ENCODE data around the gene SMC4.

SMC4 gene

GRCh38 chr3:160475153-160475552 is 75.7 kb downstream of the SMC4 start:
- DNase-seq (ENCODE audit: low read depth in 2 of 2, low spot score in 1 of 2): no peak

DNA sequence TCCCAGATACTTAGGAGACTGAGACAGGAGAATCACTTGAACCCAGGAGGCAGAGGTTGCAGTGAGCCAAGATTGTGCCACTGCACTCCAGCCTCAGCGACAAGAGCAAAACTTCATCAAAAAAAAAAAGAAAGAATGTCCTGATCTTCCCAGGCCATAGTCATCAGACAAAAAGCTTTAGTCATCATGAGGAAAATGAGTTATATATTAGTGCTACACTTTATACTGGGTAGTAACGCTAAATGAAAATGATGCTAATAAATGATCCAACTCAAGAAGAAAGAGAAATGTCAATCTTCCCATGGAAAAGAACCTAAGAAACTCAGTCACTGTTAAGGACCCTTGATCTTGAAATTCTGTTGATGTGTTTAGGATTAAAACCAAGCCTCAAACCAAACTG is 76.4 kb downstream of the SMC4 start:
- no peak for DNase-seq (ENCODE audit: low read depth in 2 of 2, low spot score in 1 of 2)

DNA sequence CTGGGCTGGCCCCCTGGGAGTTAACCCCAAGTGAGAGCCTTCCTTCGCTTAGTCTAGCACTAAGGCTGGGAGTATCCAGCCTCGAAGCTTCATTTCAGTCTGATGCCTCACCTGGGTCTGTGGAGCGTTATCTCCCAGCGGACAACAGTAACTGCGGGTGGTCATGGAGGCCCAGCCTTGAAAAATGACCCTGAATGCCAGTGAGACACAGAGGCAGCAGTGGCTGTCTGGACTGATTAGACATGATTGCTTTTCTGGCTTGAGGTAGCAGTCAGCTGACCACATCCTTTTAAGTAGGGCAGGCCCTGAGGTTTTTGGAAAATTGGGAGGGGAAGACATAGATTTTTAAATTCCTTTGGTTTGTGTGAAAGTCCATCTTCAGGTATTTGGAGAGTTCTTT is 78.3 kb downstream of the SMC4 start:
- DNase-seq (ENCODE audit: low read depth in 2 of 2, low spot score in 1 of 2): no peak

- DNase-seq (ENCODE audit: low read depth in 2 of 2, low spot score in 1 of 2): no peak
Observed at GRCh38 chr3:160478338-160478737, 78.9 kb downstream of the SMC4 start.

- DNase-seq (ENCODE audit: low read depth in 2 of 2, low spot score in 1 of 2): no peak
Observed at GRCh38 chr3:160479376-160479775, 79.9 kb downstream of the SMC4 start.

GRCh38 chr3:160480931-160481330 is 81.5 kb downstream of the SMC4 start:
- no peak for DNase-seq (ENCODE audit: low read depth in 2 of 2, low spot score in 1 of 2)

DNA sequence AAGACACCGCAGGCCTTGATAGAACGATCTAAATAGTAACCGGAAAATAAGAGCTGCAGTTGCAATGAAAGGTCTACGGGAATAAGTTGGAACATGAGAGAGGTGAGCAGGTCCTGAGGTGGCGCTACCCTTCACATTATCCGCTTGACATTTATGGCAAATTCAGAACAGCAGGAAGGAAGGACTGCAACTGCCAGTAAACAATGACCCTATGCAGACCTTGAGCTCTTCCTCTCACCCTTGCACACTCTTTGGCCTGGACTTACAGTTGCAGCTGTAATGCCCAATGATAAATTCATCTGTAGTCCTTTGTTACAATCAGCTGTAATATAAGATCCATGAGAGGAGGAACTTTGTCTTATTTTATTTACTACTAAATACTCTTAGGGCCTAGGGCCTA is 82.4 kb downstream of the SMC4 start:
- no peak for DNase-seq (ENCODE audit: low read depth in 2 of 2, low spot score in 1 of 2)

- DNase-seq (ENCODE audit: low read depth in 2 of 2, low spot score in 1 of 2): no peak
Observed at GRCh38 chr3:160482796-160483195, 83.3 kb downstream of the SMC4 start.
